Stimulated activated naive CD4-positive, alpha-beta T cell (primary cell): ENCODE results near the gene NIPSNAP3A.
A peak's percentile ranks its signal among the peaks of the same experiment; 100 is the strongest.
"Not testable (repeated sequence)": the region's sequence is repeated elsewhere in the genome, so short reads cannot be mapped to it uniquely, and the experiment has no call there.

Experiments
- DNase-seq, 6 experiments: peaks; one replicate each; lab custom pipeline; 2025; lab: John Stamatoyannopoulos, UW

NIPSNAP3A gene

DNA sequence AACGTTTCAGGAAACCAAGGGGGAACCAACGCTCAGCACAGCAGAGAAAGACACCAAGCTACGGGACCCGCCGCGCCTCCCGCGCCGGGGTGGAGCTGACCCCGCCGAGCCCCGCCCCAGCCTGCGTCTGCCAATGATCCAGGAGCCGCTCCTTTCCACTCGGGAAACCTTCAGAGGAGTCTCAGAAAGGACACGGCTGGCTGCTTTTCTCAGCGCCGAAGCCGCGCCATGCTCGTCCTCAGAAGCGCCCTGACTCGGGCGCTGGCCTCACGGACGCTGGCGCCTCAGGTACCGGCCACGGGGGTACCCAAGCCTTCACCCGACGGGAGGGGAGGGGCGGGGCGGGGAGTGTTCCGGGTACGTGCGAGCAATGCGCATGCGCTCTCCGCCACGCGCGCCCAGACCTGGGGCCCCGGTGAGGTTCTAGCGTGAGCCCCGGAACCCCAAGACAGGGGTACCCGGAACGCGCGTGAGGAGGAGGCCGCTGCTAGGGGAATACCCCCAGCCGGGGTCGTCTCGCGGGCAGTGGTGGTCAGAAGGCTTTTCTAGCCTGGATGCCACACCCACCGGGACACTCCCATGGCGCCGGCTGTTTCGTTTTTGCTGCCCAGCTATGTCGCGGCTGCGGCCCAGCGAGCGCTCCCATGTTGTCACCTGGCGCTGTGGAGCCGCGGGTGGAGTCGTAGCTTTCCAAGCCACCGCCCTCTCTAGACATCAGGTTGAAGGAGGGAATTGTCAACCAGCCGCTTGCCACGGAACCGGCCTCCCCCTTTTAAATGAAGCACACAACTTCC lies at the start of gene NIPSNAP3A:
Gene NIPSNAP3A, plus strand, starts transcription at position 119 of the 794 bp plus-strand sequence. Its CDS starts 110 bp downstream, at position 229.
- DNase-seq, result peak; percentile 73 to 98 (median 90)

DNA sequence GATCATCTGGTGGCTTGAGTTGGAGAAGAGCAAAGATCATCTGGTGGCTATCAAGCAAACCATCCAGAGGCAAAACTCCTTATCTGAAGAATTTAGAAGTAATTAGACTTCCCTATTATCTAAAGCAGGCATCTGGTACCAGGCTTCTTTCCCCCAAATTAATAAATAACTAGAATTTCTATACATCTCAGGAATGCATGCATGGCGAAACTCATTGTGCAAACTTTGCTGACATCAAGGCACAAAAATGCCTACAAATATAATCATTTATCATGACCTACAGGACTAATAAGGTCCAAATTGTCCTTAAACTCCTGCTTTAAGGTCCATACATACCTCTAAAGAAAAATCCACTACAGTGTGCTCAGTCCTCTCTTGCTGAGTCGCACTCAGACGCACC lies 47.2 kb upstream of the NIPSNAP3A start:
- DNase-seq, result no peak

- DNase-seq, result not testable (repeated sequence)
These were observed 38.7 kb upstream of the NIPSNAP3A start for GRCh38 chr9:104708737-104709136.

DNA sequence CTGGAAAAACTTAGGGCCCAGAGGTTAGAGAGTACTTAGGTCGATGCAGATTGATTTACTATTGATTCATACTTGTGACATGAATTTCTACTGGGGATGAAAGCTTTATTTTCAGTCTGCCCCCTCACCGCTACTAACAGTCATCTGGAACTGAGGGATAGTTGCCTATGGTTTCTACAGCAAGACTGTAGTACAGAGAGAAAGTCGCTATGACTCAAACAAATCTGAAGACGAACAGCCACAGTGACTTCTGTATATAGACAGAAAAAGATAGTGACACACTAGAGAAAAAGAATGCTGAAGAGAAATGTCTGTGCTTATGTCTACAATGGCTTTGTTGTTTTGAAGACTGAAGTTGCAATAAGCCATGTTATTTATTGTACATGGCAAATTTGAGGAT lies 35.9 kb upstream of the NIPSNAP3A start:
- no peak for DNase-seq

DNA sequence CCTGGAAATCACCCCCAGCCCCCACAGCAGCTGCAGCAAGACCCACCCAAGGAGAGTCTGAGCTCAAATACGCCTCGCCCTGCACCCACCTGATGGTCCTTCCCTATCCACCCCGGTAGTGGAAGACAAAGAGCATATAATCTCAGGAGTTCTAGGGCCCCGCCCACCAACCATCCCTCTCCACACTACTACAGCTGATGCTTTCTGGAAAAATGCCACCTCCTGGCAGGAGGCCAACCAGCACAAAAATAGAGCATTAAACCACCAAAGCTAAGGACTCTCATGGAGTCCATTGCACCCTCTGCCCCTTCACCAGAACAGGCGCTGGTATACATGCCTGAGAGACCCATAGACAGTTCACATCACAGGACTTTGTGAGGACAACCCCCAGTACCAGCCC lies 22.5 kb upstream of the NIPSNAP3A start:
- no peak for DNase-seq

- DNase-seq, result no peak
These were observed 9.0 kb upstream of the NIPSNAP3A start for GRCh38 chr9:104738452-104738851.

DNA sequence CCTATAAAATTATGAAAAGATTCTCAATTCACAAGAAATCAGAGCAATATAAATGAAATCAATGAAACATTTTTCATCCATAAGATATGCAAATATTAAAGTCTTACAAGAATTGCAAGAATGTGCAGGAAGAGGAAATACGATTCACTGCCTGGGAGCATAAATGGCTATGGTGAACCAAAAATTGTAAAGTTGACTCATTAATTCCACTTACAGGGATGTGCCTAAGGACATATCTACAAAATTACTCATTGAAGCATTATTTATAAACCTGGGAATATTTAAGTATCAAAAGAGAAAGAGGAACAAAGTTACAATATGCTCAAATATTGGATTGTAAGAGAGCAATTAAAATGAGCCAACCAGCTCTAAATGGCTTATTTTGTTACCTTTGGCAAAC lies 6.9 kb upstream of the NIPSNAP3A start:
- no peak for DNase-seq

DNA sequence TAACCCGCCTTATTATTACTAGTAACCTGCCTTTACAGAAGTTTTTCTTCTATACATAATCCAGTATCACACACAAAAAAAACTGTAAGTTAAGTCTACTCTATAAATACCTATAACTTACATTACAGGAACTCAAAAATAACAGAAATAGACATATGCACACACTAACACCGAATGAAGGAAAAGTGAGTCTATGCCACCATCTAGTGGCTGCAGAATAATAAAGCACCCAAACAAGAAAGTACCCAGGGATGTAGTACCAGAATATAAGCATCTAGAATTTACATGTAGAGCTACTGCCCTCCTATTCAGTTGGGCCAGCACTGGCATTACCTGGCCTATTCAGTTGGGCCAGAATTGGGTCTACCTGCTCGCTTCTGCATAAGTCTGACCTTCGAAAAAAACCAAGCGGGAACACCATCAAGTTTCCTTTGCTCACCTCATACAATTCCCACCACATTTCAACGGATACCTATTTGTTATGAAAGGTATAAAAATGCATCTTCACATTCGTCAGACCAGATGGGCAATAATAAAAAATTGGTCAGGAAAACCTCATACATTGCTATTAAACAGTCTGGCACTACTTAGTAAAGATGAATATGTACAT lies 4.0 kb upstream of the NIPSNAP3A start:
- DNase-seq, result peak; percentile 1 to 72 (median 26)

DNA sequence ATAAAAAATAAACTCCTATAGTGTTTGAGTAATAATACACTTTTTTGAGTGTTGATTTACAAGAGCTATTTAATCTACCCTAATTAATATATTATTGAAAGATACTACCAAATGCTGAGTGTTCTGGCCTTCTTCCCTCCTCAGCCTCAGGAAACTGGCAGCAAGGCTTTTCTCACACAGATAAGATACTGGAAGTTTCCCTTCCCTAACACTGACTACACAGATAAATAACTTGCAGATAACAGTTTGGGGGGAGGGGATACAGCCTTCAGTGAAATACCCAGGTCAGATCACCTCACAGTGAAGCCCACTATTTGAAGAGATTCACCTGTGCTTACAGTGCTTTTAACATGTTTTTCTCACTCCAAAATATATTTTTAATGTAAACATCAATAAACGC lies 1.6 kb upstream of the NIPSNAP3A start:
- no peak for DNase-seq

- no peak for DNase-seq
These were observed 1.2 kb upstream of the NIPSNAP3A start for GRCh38 chr9:104746285-104746684.

DNA sequence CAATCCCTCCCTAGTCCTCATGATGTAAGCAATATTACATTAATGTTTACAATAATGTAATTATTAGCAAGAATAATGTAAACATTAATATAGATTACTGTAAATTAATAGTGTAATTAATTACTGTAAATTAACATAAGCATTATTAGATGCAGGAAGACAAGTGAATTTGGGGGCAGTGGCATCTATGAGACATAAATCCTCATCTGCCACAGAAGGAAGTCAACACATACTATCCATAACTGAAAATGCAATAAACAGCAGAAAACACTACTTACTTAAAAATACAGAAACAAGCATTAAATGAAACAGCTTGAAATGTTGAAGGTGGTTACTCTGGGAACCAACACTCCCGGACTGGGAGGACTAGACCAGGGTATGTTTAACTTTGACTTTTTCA lies 685 bp upstream of the NIPSNAP3A start:
- DNase-seq, result no peak

DNA sequence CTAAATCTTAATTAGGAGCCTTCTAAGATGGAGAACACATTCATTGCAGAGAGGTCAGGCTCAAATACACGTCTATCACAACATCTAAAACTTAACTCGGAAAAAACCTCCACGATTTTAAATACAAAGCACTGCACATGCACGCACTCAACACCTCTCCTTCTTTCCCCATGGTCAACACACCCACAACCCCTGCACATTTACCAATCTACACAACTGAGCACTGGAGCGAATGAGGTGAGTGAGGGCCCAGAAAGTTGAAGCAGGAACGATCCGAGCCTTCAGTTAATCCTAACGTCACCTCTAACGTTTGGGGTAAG lies 278 bp upstream of the NIPSNAP3A start:
- DNase-seq, result no peak

DNA sequence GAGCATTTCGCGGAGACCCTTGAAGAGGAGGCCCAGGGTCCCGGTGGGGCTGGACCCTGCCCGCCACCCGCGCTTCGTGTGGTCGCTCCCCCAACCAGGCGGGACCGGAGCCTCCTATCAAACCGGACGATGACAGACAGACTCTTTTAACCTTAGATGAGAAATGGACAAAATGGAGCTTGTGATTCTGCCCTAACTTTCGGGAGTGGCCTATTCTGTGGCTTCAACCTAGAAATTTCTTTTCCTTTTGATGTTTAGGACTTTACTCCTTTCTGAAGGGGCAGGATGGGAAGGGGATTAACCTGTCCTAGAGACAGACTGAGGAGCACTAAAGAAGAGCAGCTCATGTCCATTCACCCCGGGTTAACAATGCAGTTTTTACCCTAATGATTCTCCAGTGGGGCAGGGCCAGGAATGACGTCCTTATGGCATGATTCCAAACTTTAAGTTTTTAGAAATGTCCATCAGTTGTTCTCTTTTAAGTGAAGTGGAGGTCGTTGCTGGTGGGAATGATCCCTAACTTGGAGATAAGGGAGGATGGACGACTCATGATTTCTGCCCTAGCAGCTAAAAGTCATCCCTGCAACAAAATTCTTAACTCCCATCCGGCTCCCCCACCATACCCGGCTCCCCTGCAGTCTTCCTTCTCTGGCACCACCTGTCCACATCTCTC lies 1.0 kb downstream of the NIPSNAP3A start:
- DNase-seq, result peak in 1 of 6 experiments; percentile 30

DNA sequence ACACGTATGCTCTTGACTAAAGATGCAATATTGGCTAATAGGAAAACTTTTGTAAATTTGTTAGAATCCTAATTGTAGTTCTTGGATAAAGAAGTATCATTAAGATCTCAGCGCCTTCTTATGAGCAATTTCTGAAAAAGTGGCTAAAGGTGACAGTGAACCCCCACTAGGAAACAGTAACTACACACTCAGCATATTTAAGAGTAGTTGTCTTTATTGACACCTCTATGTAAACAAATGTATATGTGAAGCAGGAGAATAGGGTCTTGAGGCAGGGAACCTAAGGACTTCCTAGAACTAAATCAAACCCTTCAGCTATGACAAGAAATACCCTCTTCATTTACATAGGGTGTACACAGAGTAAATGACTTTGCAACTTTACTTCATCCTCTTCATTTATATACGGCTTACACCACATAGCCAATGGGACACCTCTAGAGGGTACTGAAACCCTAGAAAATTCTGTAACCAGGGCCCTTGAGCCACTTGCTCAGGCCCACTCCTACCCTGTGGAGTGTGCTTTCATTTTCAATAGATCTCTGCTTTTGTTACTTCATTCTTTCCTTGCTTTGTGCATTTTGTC lies 2.8 kb downstream of the NIPSNAP3A start:
- DNase-seq, result no peak

GRCh38 chr9:104758974-104759373 lies 11.5 kb downstream of the NIPSNAP3A start:
- DNase-seq, result no peak

DNA sequence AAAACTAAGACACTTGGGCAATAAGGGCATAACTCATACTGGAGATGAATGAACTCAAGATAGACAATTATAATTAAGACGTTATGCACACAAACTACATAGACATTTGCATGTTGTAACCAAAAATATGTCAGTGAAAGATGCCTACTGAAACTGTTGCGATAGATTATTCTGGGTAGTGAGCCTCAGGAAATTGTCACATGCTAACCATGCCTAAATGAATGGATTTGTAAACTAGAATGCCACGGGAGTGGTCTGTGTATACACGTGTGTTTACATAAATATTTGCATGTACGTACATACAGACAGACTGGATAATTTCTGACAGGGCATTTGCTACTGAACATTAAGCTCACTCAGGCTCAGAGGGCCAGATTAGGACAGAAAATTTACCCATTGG lies 17.7 kb downstream of the NIPSNAP3A start:
- DNase-seq, result no peak

GRCh38 chr9:104766025-104766424 lies 18.5 kb downstream of the NIPSNAP3A start:
- DNase-seq, result no peak

- no peak for DNase-seq
These were observed 20.0 kb downstream of the NIPSNAP3A start for GRCh38 chr9:104767507-104767906.

DNA sequence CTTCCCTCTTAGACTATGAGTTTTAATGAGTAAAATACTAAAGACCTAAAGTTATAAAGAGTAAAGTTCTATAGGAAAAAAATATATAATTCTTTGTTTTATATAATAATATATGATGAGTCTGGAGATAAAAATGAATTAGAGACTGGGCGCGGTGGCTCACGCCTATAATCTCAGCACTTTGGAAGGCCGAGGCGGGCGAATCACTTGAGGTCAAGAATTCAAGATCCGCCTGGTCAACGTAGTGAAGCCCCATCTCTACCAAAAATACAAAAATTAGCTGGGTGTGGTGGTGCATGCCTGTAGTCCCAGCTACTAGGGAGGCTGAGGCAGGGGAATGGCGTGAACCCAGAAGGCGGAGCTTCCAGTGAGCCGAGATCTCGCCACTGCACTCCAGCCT lies 21.5 kb downstream of the NIPSNAP3A start:
- not testable (repeated sequence) for DNase-seq

DNA sequence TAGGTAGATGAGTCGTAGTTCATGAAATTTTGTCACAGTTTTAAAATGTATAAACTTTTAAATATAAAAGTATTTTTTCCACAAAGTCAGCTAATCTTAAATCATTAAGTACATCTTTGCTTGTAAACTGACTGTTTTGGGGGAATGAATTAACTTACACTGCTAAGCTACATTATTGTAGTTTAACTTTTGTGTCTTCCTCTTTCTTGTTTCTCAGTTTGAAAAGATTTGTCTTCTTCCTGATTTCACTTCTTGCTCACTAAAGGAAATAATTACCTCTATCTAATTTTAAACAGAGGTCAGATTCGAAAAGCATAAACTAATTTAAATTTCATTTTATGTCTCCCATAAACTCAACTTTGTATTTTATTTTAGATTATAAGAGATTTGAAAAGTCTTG lies 22.2 kb downstream of the NIPSNAP3A start:
- no peak for DNase-seq

DNA sequence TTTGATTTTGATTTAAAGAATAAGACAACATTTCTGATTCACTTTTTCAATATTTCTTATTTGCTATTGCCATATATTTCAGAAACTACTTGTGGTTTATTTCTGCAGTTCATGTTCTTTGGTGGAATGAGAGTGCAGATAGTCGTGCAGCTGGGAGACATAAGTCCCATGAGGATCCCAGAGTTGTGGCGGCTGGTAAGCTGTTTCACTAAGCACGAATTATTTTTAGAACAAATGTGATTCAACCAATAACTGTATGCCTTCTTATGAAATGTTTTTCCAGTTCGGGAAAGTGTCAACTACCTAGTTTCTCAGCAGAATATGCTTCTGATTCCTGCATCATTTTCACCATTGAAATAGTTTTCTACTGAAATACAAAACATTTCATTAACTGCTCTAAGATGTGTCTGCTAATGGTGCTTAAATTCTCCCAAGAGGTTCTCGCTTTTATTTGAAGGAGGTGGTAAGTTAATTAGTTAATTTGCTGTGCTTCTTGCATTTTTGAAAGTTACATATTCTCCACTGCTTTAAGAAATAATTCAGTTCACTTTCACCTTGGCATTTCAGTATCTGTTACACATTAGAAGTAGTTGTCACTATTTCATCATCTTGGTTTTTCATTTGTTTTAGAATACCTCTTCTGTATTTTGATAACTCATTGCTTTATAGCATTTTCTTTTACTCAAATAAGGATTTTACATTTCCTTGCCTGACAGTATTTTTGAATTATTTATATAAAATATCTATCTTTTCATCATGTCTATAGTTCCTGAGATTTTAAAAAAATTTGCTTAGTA lies 25.4 kb downstream of the NIPSNAP3A start:
- no peak for DNase-seq

- DNase-seq, result no peak
These were observed 26.6 kb downstream of the NIPSNAP3A start for GRCh38 chr9:104774132-104774531.
